HG02884 (cell line): Measurements from ENCODE around the gene IL17REL.

ENCODE experiments used
- ATAC-seq: cut with Tn5 transposase; IDR thresholded peaks from one replicate; pipeline ENCODE4 v1.9.1; 2021; ENCODE audit warnings: mild to moderate bottlenecking, moderate library complexity; ENCODE audit not compliant: unreplicated experiment

Gene IL17REL

DNA sequence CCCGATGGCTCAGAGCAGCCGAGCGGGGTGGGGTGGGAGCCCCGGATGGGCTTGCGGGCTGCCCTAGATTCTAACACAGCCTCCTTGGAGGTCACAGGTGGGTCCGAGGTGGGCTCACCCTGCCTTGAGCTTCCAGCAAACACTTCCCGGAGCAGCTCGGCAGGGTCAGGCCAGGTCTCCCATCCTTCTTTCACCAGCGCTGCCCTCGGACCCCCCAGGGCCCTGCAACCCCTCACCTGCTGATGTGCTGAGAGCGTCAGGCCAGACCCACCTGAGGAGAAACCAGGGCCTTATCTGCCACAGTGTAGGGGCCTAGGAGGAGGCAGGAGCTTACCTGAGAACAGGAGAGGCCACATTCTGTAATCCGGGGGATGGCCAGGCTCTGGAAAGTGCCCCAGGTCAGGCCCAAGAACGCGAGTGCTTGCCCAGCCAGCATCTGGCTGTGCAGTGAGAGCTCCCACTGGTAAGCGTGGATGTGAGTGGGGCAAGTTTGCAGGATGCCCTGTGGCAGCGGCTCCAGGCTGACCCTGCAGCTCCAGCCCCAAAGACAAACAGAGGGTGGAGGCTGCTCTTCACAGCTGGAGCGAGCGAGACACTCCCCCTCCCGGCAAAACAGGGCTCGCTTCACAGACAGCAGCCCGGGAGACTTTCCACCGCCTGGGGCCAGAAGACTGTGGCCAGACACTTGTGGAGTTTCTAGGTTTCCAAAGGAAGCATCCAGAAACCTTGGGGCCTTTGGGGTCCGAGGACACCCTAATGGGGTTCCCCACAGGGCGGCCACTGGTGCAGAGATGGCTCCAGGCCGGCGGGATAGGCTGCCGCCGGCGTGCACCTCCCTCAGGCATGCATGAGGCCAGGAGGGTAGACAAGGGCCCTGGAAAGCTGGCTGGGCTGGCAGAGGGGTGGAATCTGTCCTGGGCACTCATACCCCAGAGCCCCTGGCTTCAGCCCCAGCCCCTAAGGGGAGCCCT, at the start of gene IL17REL:
IL17REL (minus strand) TSS at position 555 of the 971 bp plus-strand sequence; CDS start at position 436, 119 bp downstream.
- ATAC-seq, result no peak

DNA sequence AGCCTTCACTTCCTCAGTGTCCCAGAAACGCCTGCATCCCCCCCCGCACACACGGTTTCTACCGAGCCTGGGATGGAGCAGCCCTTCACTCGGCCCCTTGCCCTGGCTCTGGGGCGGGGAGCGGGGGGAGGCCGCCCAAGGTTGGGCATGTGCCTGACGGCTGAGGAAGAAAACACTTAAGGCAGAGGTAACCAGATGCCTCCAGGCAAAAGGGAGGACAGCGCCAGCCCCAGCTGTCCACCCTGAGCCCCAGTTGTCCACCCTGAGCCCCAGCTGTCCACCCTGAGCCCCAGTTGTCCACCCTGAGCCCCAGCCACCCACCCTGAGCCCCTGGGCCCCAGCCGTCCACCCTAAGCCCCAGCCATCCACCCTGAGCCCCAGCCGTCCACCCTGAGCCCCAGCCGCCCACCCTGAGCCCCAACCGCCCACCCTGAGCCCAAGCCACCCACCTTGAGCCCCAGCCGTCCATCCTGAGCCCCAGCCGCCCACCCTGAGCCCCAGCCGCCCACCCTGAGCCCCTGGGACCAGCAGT, 49.3 kb upstream of the IL17REL start:
- ATAC-seq, result no peak

- no peak for ATAC-seq
These were observed 48.7 kb upstream of the IL17REL start for GRCh38 chr22:50061141-50061823.

DNA sequence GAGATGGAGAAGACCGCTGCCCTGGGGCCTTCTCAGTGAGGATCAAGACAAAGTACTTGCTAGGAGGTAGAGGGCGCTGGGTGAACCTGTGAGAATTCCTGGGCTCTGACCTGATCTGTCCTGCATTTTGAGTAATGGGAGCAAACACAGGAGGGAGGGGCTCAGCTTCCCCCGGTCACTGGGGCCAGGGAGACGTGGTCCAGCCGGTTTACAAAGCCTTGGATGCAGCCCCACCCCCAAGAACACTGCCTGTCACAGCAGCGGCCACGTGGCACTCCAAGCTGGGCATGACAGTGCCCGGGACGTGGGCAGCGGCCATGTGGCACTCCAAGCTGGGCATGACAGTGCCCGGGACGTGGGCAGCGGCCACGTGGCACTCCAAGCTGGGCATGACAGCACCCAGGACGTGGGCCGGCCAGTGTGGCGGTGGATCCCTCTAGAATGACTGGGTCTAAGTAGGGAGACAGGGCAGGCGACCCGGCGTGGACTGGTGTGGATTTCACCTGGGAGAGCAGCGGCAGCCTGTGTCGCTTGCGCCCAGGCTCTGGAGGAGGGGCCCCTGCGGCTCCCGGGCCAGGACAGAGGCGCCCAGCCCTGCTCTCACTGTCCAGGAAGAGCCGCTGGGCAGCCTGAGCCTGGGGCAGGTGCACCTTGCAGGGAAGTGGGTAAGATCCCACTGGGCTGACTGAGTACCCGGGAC, 48.0 kb upstream of the IL17REL start:
- no peak for ATAC-seq

DNA sequence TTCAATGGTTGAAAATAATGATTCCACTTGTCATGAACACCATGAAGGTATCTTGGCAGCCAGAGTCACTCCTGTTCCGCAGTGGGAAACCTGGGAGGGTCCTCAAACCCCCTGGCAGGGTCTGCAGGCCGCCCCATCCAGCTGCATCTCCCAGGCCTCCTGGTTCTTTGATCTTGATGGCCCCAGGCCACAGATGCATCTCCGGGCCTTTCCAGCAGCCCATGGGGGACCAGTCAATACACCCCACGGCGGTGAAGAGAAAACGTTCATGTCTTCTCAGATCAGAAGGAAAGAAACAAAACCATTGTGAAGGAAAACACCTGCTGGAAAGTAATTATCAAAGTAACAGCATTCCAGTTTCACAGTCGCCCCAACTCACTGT, 47.3 kb upstream of the IL17REL start:
- no peak for ATAC-seq

DNA sequence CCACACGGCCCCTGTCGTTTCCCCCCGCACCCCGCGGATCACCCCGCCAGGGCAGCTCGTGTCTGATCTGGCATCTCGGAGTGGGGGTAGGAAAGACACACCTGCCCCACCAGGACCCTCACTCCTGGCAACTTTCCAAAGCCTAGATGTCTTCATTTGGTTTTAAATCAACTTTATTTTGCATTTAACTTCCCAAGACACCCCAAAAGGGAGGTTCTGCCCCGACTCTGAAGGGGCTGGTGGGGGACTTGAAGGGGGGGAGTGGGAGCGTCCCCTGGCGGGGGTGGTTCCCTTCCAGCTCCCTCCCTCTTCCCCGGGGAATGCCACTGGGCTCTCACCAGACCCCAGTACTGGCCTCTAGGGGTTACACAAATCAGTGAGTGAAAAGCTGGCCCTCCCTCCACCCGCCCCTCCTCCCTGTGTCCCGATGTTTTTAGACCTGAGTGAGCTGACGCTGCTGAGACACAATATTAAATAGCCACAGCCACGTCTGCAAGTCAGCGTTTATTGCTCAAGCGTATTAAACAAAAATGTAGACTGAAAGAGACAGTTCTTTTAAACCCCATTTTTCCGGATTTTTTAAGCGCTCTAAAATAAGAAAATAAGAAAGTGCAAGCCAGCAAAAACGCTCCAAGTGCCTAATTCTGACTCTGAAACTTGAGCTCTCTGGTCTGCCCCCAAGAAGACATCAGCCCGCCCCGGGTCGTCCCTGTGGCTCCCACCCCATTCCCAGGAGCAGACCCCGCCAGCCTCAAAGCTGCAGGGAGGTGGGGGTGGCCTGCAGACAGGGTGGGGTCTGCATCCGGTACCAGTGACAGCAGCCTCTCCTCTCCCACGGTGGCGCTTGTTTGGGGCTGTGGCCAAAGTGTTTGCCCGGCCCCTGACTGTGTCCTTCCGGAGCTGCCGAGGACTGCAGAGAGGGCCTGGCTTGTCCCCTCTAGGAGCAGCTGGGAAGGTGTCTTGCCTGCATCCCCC, 46.6 kb upstream of the IL17REL start:
- ATAC-seq, result no peak

- ATAC-seq, result no peak
These were observed 45.7 kb upstream of the IL17REL start, which contains the start of gene TTLL8 for GRCh38 chr22:50058061-50058905. Gene TTLL8, minus strand, starts transcription at chr22:50058298.

- no peak for ATAC-seq
These were observed 44.9 kb upstream of the IL17REL start for GRCh38 chr22:50057278-50058060.

- no peak for ATAC-seq
These were observed 43.8 kb upstream of the IL17REL start for GRCh38 chr22:50056214-50056972.

DNA sequence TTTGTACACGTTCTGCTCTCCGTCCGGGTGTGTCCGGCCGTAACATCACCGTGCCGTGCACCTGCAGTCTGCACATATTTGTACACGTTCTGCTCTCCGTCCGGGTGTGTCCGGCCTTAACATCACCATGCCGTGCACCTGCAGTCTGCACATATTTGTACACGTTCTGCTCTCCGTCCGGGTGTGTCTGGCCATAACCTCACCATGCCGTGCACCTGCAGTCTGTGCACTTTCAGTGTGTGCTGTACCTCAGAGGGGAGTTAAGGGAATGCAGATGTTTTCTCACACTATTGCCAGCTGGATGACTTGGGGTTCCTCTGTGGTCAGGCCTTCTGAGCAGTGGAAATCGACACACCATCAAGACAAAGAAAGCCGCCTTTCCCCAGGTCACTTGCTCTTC, 41.3 kb upstream of the IL17REL start:
- ATAC-seq, result no peak

DNA sequence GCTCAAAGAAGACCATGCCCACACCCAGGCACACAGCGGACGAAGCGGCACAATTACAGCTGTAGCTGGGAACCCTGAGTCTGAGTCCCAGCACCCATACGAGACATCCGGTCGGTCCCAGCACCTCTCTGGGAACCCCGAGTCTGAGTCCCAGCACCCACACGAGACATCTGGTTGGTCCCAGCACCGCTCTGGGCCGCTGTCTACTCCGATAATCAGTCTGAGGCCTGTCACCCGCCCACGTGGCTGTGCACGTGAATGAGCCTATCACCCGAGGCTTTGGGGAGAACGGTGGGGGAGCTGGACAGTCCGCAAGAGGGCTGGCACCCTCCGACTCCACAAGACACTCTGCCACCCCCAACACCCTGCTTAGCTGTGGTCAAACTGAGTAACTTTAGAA, 39.4 kb upstream of the IL17REL start:
- ATAC-seq, result no peak

DNA sequence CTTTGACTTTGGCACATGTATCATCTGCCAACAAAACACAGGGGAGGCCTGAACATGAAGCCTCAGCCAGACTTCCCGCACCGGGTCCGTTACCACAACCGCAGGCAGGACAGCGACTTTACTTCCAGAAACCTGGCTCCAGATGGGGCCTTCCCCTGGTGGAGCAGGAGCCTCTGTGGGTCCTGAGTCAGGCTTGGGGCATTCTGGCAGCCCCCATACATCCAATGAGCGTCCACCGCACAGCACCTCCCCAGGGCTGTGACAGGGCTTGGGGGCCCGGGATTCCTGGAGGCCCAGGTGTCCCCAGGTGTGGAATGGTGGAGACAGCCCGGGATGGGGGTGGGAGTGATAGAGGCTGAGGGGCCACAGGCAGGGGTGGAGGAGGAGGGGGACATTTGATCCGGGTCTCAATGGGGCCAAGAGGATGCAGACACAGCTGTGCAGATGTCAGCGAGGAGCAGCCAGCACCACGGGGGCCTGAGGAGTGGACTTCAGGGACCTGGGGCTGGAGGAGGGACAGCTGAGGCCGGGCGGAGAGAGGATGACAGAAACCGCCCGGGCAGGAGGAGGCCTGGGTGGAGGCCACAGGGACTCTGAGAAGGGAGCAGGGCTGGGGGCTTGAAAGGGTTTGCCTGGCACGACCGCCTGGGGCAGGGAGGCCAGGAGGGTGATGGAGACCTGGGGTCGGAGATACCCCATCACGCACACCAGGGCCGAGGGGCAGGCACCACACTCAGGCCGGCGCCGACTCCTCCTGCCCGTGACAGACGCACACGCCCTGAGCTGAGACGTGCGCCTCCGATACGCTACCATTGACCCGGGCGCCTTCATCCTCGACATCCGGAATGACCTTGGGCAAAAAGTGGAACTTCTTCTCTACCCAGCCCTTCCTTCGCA, 37.0 kb upstream of the IL17REL start:
- ATAC-seq, result no peak

- no peak for ATAC-seq
These were observed 36.3 kb upstream of the IL17REL start for GRCh38 chr22:50048836-50049235.

DNA sequence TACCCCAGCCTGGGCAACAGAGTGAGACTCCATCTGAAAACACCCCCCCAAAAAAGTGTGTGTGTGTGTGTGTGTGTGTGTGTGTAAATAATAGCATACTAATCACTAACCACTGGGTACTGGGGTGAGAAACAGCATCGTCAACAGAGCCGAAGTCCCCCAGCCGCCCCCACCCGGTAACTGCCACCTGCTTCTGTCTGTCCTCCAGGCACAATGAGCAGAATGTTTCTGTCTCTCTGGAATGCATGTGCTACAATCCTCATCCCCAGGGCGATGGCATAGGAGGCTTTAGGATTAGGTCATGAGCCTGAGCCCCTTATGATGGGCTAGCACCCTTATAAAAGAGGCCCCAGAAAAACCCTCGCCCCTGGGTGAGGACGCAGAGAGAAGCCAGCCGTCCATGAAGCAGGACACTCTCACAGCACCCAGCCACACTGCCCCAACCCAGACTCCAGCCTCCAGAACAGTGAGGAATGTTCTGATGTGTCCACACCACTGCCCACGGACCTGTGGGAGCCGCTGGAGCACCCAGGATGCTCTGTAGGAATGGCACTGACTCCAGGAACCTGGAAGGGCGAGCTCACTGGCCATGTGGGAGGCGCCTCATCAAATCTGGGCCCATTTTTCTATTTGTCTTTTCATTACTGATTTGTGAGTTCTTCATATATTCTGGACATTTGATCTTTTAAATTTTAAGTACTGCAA, 35.6 kb upstream of the IL17REL start:
- no peak for ATAC-seq

GRCh38 chr22:50047346-50047745, 34.8 kb upstream of the IL17REL start:
- ATAC-seq, result no peak
